NCI-H524 treated with DMSO at 0.1 percent for 48 hours (cell line): Measurements from ENCODE around the gene DNAH3.
"Not testable (repeated sequence)": the region's sequence is repeated elsewhere in the genome, so short reads cannot be mapped to it uniquely, and the experiment has no call there.

ENCODE experiments used
- DNase-seq: peaks from one replicate; lab custom pipeline; 2025; lab: John Stamatoyannopoulos, UW

DNAH3 gene

GRCh38 chr16:21070564-21070963, 80.1 kb downstream of the DNAH3 start:
- DNase-seq = no peak

- DNase-seq = no peak
Observed at GRCh38 chr16:21069986-21070385, 80.7 kb downstream of the DNAH3 start.

GRCh38 chr16:21064203-21064602, 86.4 kb downstream of the DNAH3 start:
- no peak for DNase-seq

GRCh38 chr16:21063314-21063713, 87.3 kb downstream of the DNAH3 start:
- DNase-seq = not testable (repeated sequence)

GRCh38 chr16:21060027-21060510, 90.6 kb downstream of the DNAH3 start:
- DNase-seq = no peak

- DNase-seq = no peak
Observed at GRCh38 chr16:21057875-21058274, 92.8 kb downstream of the DNAH3 start.

GRCh38 chr16:21056396-21056795, 94.2 kb downstream of the DNAH3 start:
- no peak for DNase-seq

GRCh38 chr16:21055738-21056137, 94.9 kb downstream of the DNAH3 start:
- DNase-seq = not testable (repeated sequence)

- DNase-seq = no peak
Observed at GRCh38 chr16:21053590-21053989, 97.1 kb downstream of the DNAH3 start.

GRCh38 chr16:21048091-21048912, 102.3 kb downstream of the DNAH3 start:
- not testable (repeated sequence) for DNase-seq

GRCh38 chr16:21038197-21038596, 112.4 kb downstream of the DNAH3 start:
- DNase-seq = no peak

GRCh38 chr16:21037736-21038135, 112.9 kb downstream of the DNAH3 start:
- DNase-seq = no peak

- DNase-seq = no peak
Observed at GRCh38 chr16:21037168-21037567, 113.5 kb downstream of the DNAH3 start.

GRCh38 chr16:21036471-21036870, 114.2 kb downstream of the DNAH3 start:
- no peak for DNase-seq

- no peak for DNase-seq
Observed at GRCh38 chr16:21033704-21034103, 116.9 kb downstream of the DNAH3 start.

GRCh38 chr16:21033264-21033663, 117.4 kb downstream of the DNAH3 start:
- no peak for DNase-seq

GRCh38 chr16:21028728-21029127, 121.9 kb downstream of the DNAH3 start:
- no peak for DNase-seq

GRCh38 chr16:21026846-21027245, 123.8 kb downstream of the DNAH3 start:
- no peak for DNase-seq

GRCh38 chr16:21023509-21024202, 127.0 kb downstream of the DNAH3 start:
- no peak for DNase-seq

- no peak for DNase-seq
Observed at GRCh38 chr16:21021316-21021715, 129.3 kb downstream of the DNAH3 start.

GRCh38 chr16:21009815-21010214, 140.8 kb downstream of the DNAH3 start:
- no peak for DNase-seq

- no peak for DNase-seq
Observed at GRCh38 chr16:21005008-21005407, 145.6 kb downstream of the DNAH3 start.

GRCh38 chr16:21001262-21001661, 149.4 kb downstream of the DNAH3 start:
- no peak for DNase-seq
